GM18867 (cell line): Measurements from ENCODE around the gene USP31.

ENCODE experiments used
- ATAC-seq: cut with Tn5 transposase; IDR thresholded peaks from one replicate; pipeline ENCODE4 v1.9.1; 2021; ENCODE audit warnings: mild to moderate bottlenecking, moderate library complexity; ENCODE audit not compliant: unreplicated experiment

Gene USP31

GRCh38 chr16:23149267-23149992, at the start of gene USP31:
TSS of gene USP31 (minus strand) at chr16:23149452. CDS start at chr16:23149270, 182 bp downstream.
- peak; percentile 96 for ATAC-seq

- no peak for ATAC-seq
These were observed 47.3 kb upstream of the USP31 start for GRCh38 chr16:23196539-23196938.

- no peak for ATAC-seq
These were observed 46.2 kb upstream of the USP31 start for GRCh38 chr16:23195366-23195978.

GRCh38 chr16:23194497-23195221, 45.4 kb upstream of the USP31 start:
- ATAC-seq: no peak

- ATAC-seq: no peak
These were observed 39.7 kb upstream of the USP31 start for GRCh38 chr16:23188911-23189310.

GRCh38 chr16:23187341-23187740, 38.1 kb upstream of the USP31 start:
- ATAC-seq: no peak

- ATAC-seq: no peak
These were observed 36.9 kb upstream of the USP31 start for GRCh38 chr16:23186171-23186570.

GRCh38 chr16:23185656-23186055, 36.4 kb upstream of the USP31 start:
- ATAC-seq: no peak

- ATAC-seq: no peak
These were observed 34.3 kb upstream of the USP31 start for GRCh38 chr16:23183543-23183862.

- ATAC-seq: peak; percentile 21
These were observed 33.7 kb upstream of the USP31 start, which contains the start of gene SCNN1G for GRCh38 chr16:23182679-23183542. TSS of gene SCNN1G (plus strand) at chr16:23182745. CDS start at chr16:23186272, 3,527 bp downstream.

GRCh38 chr16:23182206-23182678, 33.0 kb upstream of the USP31 start:
- peak; percentile 91 for ATAC-seq

GRCh38 chr16:23181506-23181905, 32.3 kb upstream of the USP31 start:
- ATAC-seq: no peak

GRCh38 chr16:23175651-23176050, 26.4 kb upstream of the USP31 start:
- no peak for ATAC-seq

GRCh38 chr16:23174622-23175021, 25.4 kb upstream of the USP31 start:
- no peak for ATAC-seq

GRCh38 chr16:23172994-23173393, 23.7 kb upstream of the USP31 start:
- ATAC-seq: no peak

- no peak for ATAC-seq
These were observed 23.3 kb upstream of the USP31 start for GRCh38 chr16:23172583-23172982.

GRCh38 chr16:23164736-23165135, 15.5 kb upstream of the USP31 start:
- ATAC-seq: no peak

GRCh38 chr16:23163921-23164320, 14.7 kb upstream of the USP31 start:
- ATAC-seq: no peak

GRCh38 chr16:23160574-23160973, 11.3 kb upstream of the USP31 start:
- no peak for ATAC-seq

GRCh38 chr16:23160082-23160481, 10.8 kb upstream of the USP31 start:
- ATAC-seq: no peak

GRCh38 chr16:23158114-23158513, 8.9 kb upstream of the USP31 start:
- ATAC-seq: no peak
